ENCODE measurements around the gene LRBA. TPM values are rescaled to one million over a fixed set of nuclear protein-coding genes. Genes with fewer than 3 reads are reported as not detected.

The LRBA gene
- total RNA-seq, 1 experiment from 2014 or later, result 55.3 TPM

GRCh38 chr4:150816491-150816890, 198.6 kb downstream of the LRBA start:
- Histone ChIP-seq H3K27ac (ENCODE audit: insufficient read length, low read depth, low read length) (no peak overlapping the region), H2AFZ (ENCODE audit: low read length) (no peak overlapping the region), H4K91ac (ENCODE audit: insufficient read length, low read depth, low read length) (no peak overlapping the region), H3K4ac (ENCODE audit: low read depth, low read length) (no peak overlapping the region), H3K9ac (ENCODE audit: extremely low read depth, insufficient read length, low read length) (no peak overlapping the region), H2AK5ac (ENCODE audit: insufficient read length, low read length) (no peak overlapping the region), H3T11ph (ENCODE audit: low read length) (no peak overlapping the region), H3K18ac (ENCODE audit: insufficient read length, low read depth, low read length) (no peak overlapping the region), H3K4me1 (ENCODE audit: insufficient read depth, low read length) (no peaks in the 10 kb centered on the region), H3K14ac (ENCODE audit: insufficient read depth, low read length) (no peak overlapping the region), H2BK15ac (ENCODE audit: low read depth, low read length) (no peak overlapping the region), H3K4me2 (ENCODE audit: insufficient read depth, insufficient read length, low read length) (no peak overlapping the region), H3K27me3 (ENCODE audit: insufficient read depth, low read length) (no peaks in the 10 kb centered on the region), H3K23ac (ENCODE audit: insufficient read length, low read depth, low read length) (no peak overlapping the region), H2BK120ac (ENCODE audit: low read depth, low read length, poor library complexity, severe bottlenecking) (no peak overlapping the region), H3K79me2 (ENCODE audit: insufficient read depth, low read length) (no peaks in the 10 kb centered on the region), H2BK12ac (ENCODE audit: insufficient read length, low read depth, low read length) (no peak overlapping the region), H4K8ac (replicated peaks; ENCODE audit: insufficient read length, low read depth, low read length) (no peak overlapping the region), H3K79me1 (ENCODE audit: insufficient read depth, low read depth, low read length, poor library complexity, severe bottlenecking) (no peaks in the 10 kb centered on the region), H3K56ac (ENCODE audit: insufficient read length, low read depth, low read length) (no peak overlapping the region), H2BK20ac (ENCODE audit: low read depth, low read length, poor library complexity, severe bottlenecking) (no peak overlapping the region), H2BK5ac (ENCODE audit: insufficient read length, low read length) (no peak overlapping the region), H3K23me2 (ENCODE audit: insufficient read length, low read depth, low read length, poor library complexity, severe bottlenecking) (no peaks in the 10 kb centered on the region), H4K20me1 (ENCODE audit: control insufficient read depth, insufficient read depth, insufficient read length) (no peaks in the 10 kb centered on the region), H3K9me3 (ENCODE audit: control insufficient read depth, low read depth, low read length) (no peaks in the 10 kb centered on the region), H4K5ac (ENCODE audit: insufficient read length, low read depth, low read length) (no peak overlapping the region)
- Mint-ChIP-seq H3K36me3 (ENCODE audit: insufficient read depth in 1 of 3, low read depth in 3 of 3) (peaks cover 3 to 4% (median 4%) of the 10 kb centered on the region in 3 experiments; a peak in 6 of 7 replicates), H3K4me3 (no peak overlapping the region), H3K27ac (no peak overlapping the region), H3K9me3 (no peaks in the 10 kb centered on the region), H3K4me1 (peaks cover 1 to 2% of the 10 kb centered on the region in 2 experiments), H3K27me3 (ENCODE audit: low read depth) (no peaks in the 10 kb centered on the region)
- TF ChIP-seq, protein P1, sequence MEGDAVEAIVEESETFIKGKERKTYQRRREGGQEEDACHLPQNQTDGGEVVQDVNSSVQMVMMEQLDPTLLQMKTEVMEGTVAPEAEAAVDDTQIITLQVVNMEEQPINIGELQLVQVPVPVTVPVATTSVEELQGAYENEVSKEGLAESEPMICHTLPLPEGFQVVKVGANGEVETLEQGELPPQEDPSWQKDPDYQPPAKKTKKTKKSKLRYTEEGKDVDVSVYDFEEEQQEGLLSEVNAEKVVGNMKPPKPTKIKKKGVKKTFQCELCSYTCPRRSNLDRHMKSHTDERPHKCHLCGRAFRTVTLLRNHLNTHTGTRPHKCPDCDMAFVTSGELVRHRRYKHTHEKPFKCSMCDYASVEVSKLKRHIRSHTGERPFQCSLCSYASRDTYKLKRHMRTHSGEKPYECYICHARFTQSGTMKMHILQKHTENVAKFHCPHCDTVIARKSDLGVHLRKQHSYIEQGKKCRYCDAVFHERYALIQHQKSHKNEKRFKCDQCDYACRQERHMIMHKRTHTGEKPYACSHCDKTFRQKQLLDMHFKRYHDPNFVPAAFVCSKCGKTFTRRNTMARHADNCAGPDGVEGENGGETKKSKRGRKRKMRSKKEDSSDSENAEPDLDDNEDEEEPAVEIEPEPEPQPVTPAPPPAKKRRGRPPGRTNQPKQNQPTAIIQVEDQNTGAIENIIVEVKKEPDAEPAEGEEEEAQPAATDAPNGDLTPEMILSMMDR (conservative IDR thresholded peaks at IDR 0.05), result no peak
- DNase-seq, result no peak
